ENCODE results near the gene MACROD1.
A peak's percentile ranks its signal among the peaks of the same experiment; 100 is the strongest.

MACROD1 gene

GRCh38 chr11:64041846-64042245 is 124.1 kb downstream of the MACROD1 start:
- H3K9me3 ChIP-seq (ENCODE audit: control insufficient read depth in 5 of 5, low read length in 5 of 5), result no peaks in the 10 kb centered on the region
- H3K4me1 ChIP-seq (ENCODE audit: control insufficient read depth in 5 of 5, insufficient read depth in 5 of 5, low read length in 5 of 5), result peaks cover 0 to 3% (median under 1%) of the 10 kb centered on the region in 5 donors
- peaks cover 0 to 15% (median 8%) of the 10 kb centered on the region in 5 donors for H3K27me3 ChIP-seq (ENCODE audit: control insufficient read depth in 5 of 5, insufficient read depth in 4 of 5, low read length in 5 of 5)
- H3K36me3 ChIP-seq (ENCODE audit: control insufficient read depth in 5 of 5, insufficient read depth in 5 of 5, low read length in 5 of 5), result no peaks in the 10 kb centered on the region
- H3K9ac ChIP-seq (ENCODE audit: low read length in 5 of 5), result no peak overlapping the region
- H3K4me3 ChIP-seq (ENCODE audit: low read depth in 1 of 5, low read length in 5 of 5), result no peak overlapping the region
- no peak overlapping the region for H3K27ac ChIP-seq (ENCODE audit: low read depth, low read length)

GRCh38 chr11:64040684-64041322 is 125.1 kb downstream of the MACROD1 start:
- Histone ChIP-seq H3K9ac (ENCODE audit: low read length in 5 of 5) (no peak overlapping the region), H3K4me3 (ENCODE audit: low read depth in 1 of 5, low read length in 5 of 5) (no peak overlapping the region), H3K36me3 (ENCODE audit: control insufficient read depth in 5 of 5, insufficient read depth in 5 of 5, low read length in 5 of 5) (no peaks in the 10 kb centered on the region), H3K9me3 (ENCODE audit: control insufficient read depth in 5 of 5, low read length in 5 of 5) (no peaks in the 10 kb centered on the region), H3K27ac (ENCODE audit: low read depth, low read length) (no peak overlapping the region), H3K4me1 (ENCODE audit: control insufficient read depth in 5 of 5, insufficient read depth in 5 of 5, low read length in 5 of 5) (peaks cover 0 to 13% (median 8%) of the 10 kb centered on the region in 5 donors), H3K27me3 (ENCODE audit: control insufficient read depth in 5 of 5, insufficient read depth in 4 of 5, low read length in 5 of 5) (peaks cover 0 to 20% (median 11%) of the 10 kb centered on the region in 5 donors)

- H3K27ac ChIP-seq (ENCODE audit: low read depth, low read length), result no peak overlapping the region
- no peaks in the 10 kb centered on the region for H3K9me3 ChIP-seq (ENCODE audit: control insufficient read depth in 5 of 5, low read length in 5 of 5)
- no peak overlapping the region for H3K9ac ChIP-seq (ENCODE audit: low read length in 5 of 5)
- peaks cover 10 to 32% (median 22%) of the 10 kb centered on the region in 5 donors for H3K27me3 ChIP-seq (ENCODE audit: control insufficient read depth in 5 of 5, insufficient read depth in 4 of 5, low read length in 5 of 5)
- peaks cover 0 to 18% (median 11%) of the 10 kb centered on the region in 5 donors for H3K4me1 ChIP-seq (ENCODE audit: control insufficient read depth in 5 of 5, insufficient read depth in 5 of 5, low read length in 5 of 5)
- H3K36me3 ChIP-seq (ENCODE audit: control insufficient read depth in 5 of 5, insufficient read depth in 5 of 5, low read length in 5 of 5), result no peaks in the 10 kb centered on the region
- no peak overlapping the region for H3K4me3 ChIP-seq (ENCODE audit: low read depth in 1 of 5, low read length in 5 of 5)
Measured at GRCh38 chr11:64039012-64039665, 126.8 kb downstream of the MACROD1 start.

GRCh38 chr11:64038500-64038899 is 127.4 kb downstream of the MACROD1 start:
- Histone ChIP-seq H3K4me1 (ENCODE audit: control insufficient read depth in 5 of 5, insufficient read depth in 5 of 5, low read length in 5 of 5) (peaks cover 0 to 18% (median 11%) of the 10 kb centered on the region in 5 donors), H3K9ac (ENCODE audit: low read length in 5 of 5) (no peak overlapping the region), H3K9me3 (ENCODE audit: control insufficient read depth in 5 of 5, low read length in 5 of 5) (no peaks in the 10 kb centered on the region), H3K27ac (ENCODE audit: low read depth, low read length) (no peak overlapping the region), H3K4me3 (ENCODE audit: low read depth in 1 of 5, low read length in 5 of 5) (no peak overlapping the region), H3K27me3 (ENCODE audit: control insufficient read depth in 5 of 5, insufficient read depth in 4 of 5, low read length in 5 of 5) (peaks cover 10 to 34% (median 22%) of the 10 kb centered on the region in 5 donors), H3K36me3 (ENCODE audit: control insufficient read depth in 5 of 5, insufficient read depth in 5 of 5, low read length in 5 of 5) (no peaks in the 10 kb centered on the region)

- Histone ChIP-seq H3K4me1 (ENCODE audit: control insufficient read depth in 5 of 5, insufficient read depth in 5 of 5, low read length in 5 of 5) (peaks cover 0 to 24% (median 16%) of the 10 kb centered on the region in 5 donors), H3K9me3 (ENCODE audit: control insufficient read depth in 5 of 5, low read length in 5 of 5) (no peaks in the 10 kb centered on the region), H3K36me3 (ENCODE audit: control insufficient read depth in 5 of 5, insufficient read depth in 5 of 5, low read length in 5 of 5) (no peaks in the 10 kb centered on the region), H3K27me3 (ENCODE audit: control insufficient read depth in 5 of 5, insufficient read depth in 4 of 5, low read length in 5 of 5) (peaks cover 10 to 38% (median 22%) of the 10 kb centered on the region in 5 donors), H3K9ac (ENCODE audit: low read length in 5 of 5) (no peak overlapping the region), H3K27ac (ENCODE audit: low read depth, low read length) (no peak overlapping the region), H3K4me3 (ENCODE audit: low read depth in 1 of 5, low read length in 5 of 5) (no peak overlapping the region)
Measured at GRCh38 chr11:64037027-64037634, 128.8 kb downstream of the MACROD1 start.

GRCh38 chr11:64036087-64037026 is 129.6 kb downstream of the MACROD1 start:
- no peak overlapping the region for H3K27ac ChIP-seq (ENCODE audit: low read depth, low read length)
- H3K27me3 ChIP-seq (ENCODE audit: control insufficient read depth in 5 of 5, insufficient read depth in 4 of 5, low read length in 5 of 5), result peaks cover 10 to 38% (median 22%) of the 10 kb centered on the region in 5 donors
- H3K9ac ChIP-seq (ENCODE audit: low read length in 5 of 5), result no peak overlapping the region
- H3K36me3 ChIP-seq (ENCODE audit: control insufficient read depth in 5 of 5, insufficient read depth in 5 of 5, low read length in 5 of 5), result no peaks in the 10 kb centered on the region
- H3K4me1 ChIP-seq (ENCODE audit: control insufficient read depth in 5 of 5, insufficient read depth in 5 of 5, low read length in 5 of 5), result peaks cover 0 to 24% (median 16%) of the 10 kb centered on the region in 5 donors
- peak overlapping the region in 2 of 5 donors; percentile 39 to 57 for H3K4me3 ChIP-seq (ENCODE audit: low read depth in 1 of 5, low read length in 5 of 5)
- H3K9me3 ChIP-seq (ENCODE audit: control insufficient read depth in 5 of 5, low read length in 5 of 5), result no peaks in the 10 kb centered on the region

- Histone ChIP-seq H3K9ac (ENCODE audit: low read length in 5 of 5) (no peak within 1 kb of the TSS), H3K27ac (ENCODE audit: low read depth, low read length) (no peak within 1 kb of the TSS)
Measured at GRCh38 chr11:64035576-64035975, 130.3 kb downstream of the MACROD1 start, which contains the start of gene FLRT1. Gene FLRT1 (plus strand): TSS chr11:64035931. CDS start chr11:64116268, 80,337 bp downstream.

GRCh38 chr11:64035081-64035524 is 130.8 kb downstream of the MACROD1 start:
- Histone ChIP-seq H3K36me3 (ENCODE audit: control insufficient read depth in 5 of 5, insufficient read depth in 5 of 5, low read length in 5 of 5) (no peaks in the 10 kb centered on the region), H3K9ac (ENCODE audit: low read length in 5 of 5) (no peak overlapping the region), H3K27ac (ENCODE audit: low read depth, low read length) (no peak overlapping the region), H3K4me3 (ENCODE audit: low read depth in 1 of 5, low read length in 5 of 5) (no peak overlapping the region), H3K9me3 (ENCODE audit: control insufficient read depth in 5 of 5, low read length in 5 of 5) (no peaks in the 10 kb centered on the region), H3K4me1 (ENCODE audit: control insufficient read depth in 5 of 5, insufficient read depth in 5 of 5, low read length in 5 of 5) (peaks cover 0 to 24% (median 16%) of the 10 kb centered on the region in 5 donors), H3K27me3 (ENCODE audit: control insufficient read depth in 5 of 5, insufficient read depth in 4 of 5, low read length in 5 of 5) (peaks cover 10 to 38% (median 25%) of the 10 kb centered on the region in 5 donors)

More at GRCh38 chr11:64035576-64035975, 130.3 kb downstream of the MACROD1 start, which contains the start of gene FLRT1:
- no peaks in the 10 kb centered on the region for H3K9me3 ChIP-seq (ENCODE audit: control insufficient read depth in 5 of 5, low read length in 5 of 5)
- peak within 1 kb of the TSS in 2 of 5 donors; percentile 39 to 57 for H3K4me3 ChIP-seq (ENCODE audit: low read depth in 1 of 5, low read length in 5 of 5)
- peaks cover 0 to 24% (median 16%) of the 10 kb centered on the region in 5 donors for H3K4me1 ChIP-seq (ENCODE audit: control insufficient read depth in 5 of 5, insufficient read depth in 5 of 5, low read length in 5 of 5)
- H3K36me3 ChIP-seq (ENCODE audit: control insufficient read depth in 5 of 5, insufficient read depth in 5 of 5, low read length in 5 of 5), result no peaks in the 10 kb centered on the region
- peaks cover 10 to 38% (median 25%) of the 10 kb centered on the region in 5 donors for H3K27me3 ChIP-seq (ENCODE audit: control insufficient read depth in 5 of 5, insufficient read depth in 4 of 5, low read length in 5 of 5)

- H3K4me1 ChIP-seq (ENCODE audit: control insufficient read depth in 5 of 5, insufficient read depth in 5 of 5, low read length in 5 of 5), result peaks cover 0 to 24% (median 16%) of the 10 kb centered on the region in 5 donors
- no peak overlapping the region for H3K9ac ChIP-seq (ENCODE audit: low read length in 5 of 5)
- H3K9me3 ChIP-seq (ENCODE audit: control insufficient read depth in 5 of 5, low read length in 5 of 5), result no peaks in the 10 kb centered on the region
- H3K27me3 ChIP-seq (ENCODE audit: control insufficient read depth in 5 of 5, insufficient read depth in 4 of 5, low read length in 5 of 5), result peaks cover 10 to 40% (median 25%) of the 10 kb centered on the region in 5 donors
- H3K27ac ChIP-seq (ENCODE audit: low read depth, low read length), result no peak overlapping the region
- H3K4me3 ChIP-seq (ENCODE audit: low read depth in 1 of 5, low read length in 5 of 5), result no peak overlapping the region
- no peaks in the 10 kb centered on the region for H3K36me3 ChIP-seq (ENCODE audit: control insufficient read depth in 5 of 5, insufficient read depth in 5 of 5, low read length in 5 of 5)
Measured at GRCh38 chr11:64034411-64034811, 131.5 kb downstream of the MACROD1 start.

Data from subcutaneous abdominal adipose tissue (tissue), 5 donors.